GM08714 (cell line): ENCODE measurements around the gene SSR4.

Source experiments
- H3K4me3 ChIP-seq: fragments of 200-500 bp; sonication (Bioruptor generic); 2 replicates; pipeline ENCODE4 v1.5.1; 2014; ENCODE audit warnings: mild to moderate bottlenecking, low read length, inconsistent platforms
- ZNF274 ChIP-seq: IDR thresholded peaks from 2 replicates; pipeline ENCODE4 v1.6.1; 2012; ENCODE audit warnings: mild to moderate bottlenecking, low read depth, low read length

SSR4 gene

GRCh38 chrX:153773741-153774575, 20.5 kb upstream of the SSR4 start:
- no peak for TF ChIP-seq ZNF274
- no peak overlapping the region for H3K4me3 ChIP-seq

GRCh38 chrX:153774576-153775292, 19.7 kb upstream of the SSR4 start:
- TF ChIP-seq ZNF274: no peak
- H3K4me3 ChIP-seq: no peak overlapping the region

DNA sequence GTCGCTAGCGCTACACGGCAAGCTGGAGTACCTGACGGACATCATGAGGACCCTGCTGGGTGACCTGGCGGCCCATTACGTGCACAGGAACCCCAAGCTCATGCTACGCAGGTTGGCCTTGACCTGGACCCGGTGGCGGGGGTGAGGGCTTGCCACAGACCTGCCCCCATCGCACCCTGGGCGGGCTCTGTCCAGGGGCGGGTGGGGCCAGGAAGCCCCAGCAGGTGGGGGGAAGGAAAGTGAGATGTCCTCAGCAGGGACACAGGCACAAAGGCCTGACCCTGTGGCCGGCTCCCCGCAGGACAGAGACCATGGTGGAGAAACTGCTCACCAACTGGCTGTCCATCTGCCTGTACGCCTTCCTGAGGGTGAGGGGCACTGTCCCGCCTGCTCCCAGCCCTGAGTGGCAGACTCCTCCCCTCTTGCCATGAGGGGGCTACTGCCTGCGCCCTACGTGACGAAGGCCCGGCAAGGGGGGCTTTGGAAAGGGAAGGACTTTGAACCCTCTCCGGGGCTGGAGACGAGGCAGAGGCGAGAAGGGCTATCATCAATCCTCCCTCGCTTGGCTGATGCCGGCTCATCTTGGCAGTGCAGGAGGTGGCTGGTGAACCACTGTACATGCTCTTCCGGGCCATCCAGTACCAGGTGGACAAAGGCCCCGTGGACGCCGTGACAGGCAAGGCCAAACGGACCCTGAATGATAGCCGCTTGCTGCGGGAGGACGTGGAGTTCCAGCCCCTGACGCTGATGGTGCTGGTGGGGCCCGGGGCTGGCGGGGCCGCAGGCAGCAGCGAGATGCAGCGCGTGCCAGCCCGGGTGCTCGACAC, 19.0 kb upstream of the SSR4 start:
- no peak for TF ChIP-seq ZNF274

DNA sequence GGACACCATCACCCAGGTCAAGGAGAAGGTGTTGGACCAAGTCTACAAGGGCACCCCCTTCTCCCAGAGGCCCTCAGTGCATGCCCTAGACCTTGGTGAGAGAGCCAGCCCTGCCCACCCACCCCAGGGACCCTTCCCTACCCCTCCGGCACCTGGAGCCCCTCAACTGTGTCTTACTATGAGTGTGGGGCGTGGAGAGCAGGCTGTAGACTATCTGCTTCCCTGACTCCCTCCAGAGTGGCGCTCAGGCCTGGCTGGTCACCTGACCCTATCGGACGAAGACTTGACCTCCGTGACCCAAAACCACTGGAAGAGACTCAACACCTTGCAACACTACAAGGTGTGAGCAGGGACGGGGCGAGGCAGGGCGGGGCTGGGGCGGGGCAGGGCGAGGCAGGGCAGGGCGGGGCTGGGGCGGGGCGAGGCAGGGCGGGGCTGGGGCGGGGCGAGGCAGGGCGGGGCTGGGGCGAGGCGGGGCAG, 18.3 kb upstream of the SSR4 start:
- no peak for TF ChIP-seq ZNF274

More for the DNA sequence above, 19.0 kb upstream of the SSR4 start:
- H3K4me3 ChIP-seq: no peak overlapping the region

DNA sequence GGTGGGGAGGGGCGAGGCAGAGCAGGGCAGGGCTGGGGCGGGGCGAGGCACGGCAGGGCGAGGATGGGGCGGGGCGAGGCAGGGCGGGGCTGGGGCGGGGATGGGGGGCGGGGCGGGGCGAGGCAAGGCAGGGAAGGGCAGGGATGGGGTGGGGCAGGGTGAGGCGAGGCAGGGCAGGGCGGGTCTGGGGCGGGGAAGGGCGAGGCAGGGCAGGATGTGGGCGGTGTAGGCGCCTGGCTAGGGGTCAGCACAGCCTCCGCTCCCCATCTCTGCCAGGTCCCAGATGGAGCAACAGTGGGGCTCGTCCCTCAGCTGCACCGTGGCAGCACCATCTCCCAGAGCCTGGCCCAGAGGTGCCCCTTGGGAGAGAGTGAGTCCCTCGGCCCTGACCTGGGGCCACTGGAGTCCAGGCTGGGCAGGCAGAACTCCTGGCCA, 17.8 kb upstream of the SSR4 start:
- H3K4me3 ChIP-seq: no peak overlapping the region
- no peak for TF ChIP-seq ZNF274

More for the DNA sequence above, 18.3 kb upstream of the SSR4 start:
- no peak overlapping the region for H3K4me3 ChIP-seq

DNA sequence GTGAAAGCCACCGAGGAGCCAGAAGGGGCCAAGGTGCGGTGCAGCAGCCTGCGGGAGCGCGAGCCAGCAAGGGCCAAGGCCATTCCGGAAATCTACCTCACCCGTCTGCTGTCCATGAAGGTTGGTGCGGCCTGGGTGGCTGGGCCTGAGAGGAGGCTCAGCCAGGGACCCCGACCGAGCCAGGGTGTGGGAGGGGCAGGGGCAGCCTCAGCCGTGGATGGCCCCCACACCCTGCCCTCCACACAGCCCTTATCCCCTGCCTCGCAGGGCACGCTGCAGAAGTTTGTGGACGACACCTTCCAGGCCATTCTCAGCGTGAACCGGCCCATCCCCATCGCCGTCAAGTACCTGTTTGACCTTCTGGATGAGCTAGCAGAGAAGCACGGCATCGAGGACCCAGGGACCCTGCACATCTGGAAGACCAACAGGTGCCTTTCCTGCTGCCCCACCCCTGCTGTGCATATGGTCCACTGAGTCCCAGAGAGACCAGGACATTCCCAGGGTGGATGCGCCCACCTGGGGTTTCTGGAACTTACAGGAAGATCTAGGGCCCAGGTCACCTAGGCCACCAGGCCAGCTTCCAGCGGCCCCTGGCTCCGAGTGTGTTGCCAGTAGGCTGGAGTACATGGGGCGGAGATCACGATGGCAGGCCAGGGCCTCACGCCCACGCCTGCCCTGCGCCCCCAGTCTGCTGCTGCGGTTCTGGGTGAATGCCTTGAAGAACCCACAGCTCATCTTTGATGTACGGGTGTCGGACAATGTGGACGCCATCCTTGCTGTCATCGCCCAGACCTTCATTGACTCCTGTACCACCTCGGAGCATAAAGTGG, 17.0 kb upstream of the SSR4 start:
- no peak for TF ChIP-seq ZNF274
- no peak overlapping the region for H3K4me3 ChIP-seq

- no peak overlapping the region for H3K4me3 ChIP-seq
- TF ChIP-seq ZNF274: no peak
Measured at GRCh38 chrX:153778181-153778580, 16.3 kb upstream of the SSR4 start.

DNA sequence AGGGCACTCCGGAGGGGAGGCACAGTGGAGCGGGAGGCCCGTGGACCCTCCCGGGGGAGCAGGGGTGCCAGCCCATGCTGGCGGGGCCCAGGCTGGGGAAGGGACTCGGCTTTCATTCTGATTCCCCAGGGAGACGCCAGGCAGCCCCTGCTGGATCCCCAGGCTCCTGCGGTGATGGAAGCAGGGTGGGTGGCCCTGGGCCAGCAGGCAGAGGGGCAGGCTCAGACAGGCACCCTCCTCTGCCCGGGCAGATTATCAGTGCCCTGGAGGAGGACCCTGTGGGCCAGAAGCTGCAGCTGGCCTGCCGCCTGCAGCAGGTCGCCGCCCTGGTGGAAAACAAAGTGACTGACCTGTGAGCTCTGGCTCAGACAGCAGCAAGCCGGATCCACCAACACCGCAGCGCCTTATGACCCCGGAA, 15.8 kb upstream of the SSR4 start:
- no peak overlapping the region for H3K4me3 ChIP-seq
- TF ChIP-seq ZNF274: no peak

DNA sequence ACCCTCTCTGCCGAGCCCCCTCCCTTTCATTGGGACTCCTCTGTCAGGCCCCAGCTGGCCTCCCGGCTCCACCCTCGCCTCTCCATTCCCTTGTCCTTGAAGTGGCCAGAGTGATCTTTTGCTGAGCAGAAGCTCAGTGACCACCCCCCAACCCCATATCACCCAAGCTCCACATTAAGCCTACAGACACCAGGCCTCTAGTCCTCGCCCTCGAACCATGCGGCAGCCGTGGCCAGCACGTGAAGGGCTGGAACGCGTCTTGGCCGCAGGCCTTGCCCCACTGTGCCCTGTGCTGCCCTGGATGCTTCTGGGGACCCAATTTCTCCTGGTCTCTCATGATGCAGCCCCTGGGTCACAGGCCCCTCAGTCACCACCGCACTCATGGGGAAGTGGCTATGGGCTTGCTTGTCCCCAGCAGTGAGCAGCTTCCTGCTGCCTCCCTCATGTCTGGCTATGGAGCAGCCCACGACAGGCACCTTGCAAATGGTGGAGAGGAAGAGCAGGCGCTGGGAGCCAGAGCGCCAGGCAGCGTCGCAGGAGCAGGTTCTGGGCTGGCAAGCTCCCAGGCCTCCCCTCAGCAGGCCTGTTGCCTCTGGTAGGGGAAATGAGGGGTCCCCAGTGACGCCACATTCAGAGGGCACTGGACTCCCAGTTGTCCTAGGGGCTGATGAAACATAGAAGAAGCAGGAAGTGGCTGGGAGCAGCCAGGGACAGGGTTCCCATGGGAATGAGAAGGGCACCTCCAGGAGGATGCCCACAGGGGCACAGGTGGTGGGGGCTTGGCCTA, 14.4 kb upstream of the SSR4 start:
- no peak for TF ChIP-seq ZNF274

DNA sequence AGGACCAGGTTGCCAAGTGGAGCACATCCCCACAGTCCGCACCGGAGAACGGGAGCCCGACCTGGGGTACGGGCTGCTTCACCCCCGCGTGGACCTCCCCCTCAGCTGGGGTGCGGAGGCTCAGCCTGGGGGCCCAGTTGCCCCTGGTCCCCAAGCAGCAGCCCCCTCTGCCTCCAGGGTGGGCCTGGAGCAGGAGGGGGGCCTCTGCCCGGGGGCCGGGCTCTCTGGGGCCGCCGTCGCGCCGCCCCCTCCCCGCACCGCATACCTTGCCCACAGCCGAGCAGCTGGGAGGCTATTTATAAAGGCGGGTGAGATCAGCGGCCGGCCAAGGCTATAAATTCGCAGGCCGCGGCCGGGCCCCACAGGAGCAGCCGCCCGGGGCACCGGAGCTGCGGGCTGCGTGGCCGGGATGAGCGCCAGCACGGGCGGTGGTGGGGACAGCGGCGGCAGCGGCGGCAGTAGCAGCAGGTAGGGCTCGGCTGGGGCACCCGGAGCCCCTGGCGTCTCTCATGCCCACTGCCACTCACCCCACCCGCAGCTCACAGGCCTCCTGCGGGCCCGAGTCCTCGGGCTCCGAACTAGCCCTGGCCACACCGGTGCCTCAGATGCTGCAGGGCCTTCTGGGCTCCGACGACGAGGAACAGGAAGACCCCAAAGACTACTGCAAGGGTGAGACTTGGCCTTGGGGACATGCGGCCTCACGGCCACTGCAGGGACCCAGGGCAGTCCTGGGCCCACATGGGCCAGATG, 13.6 kb upstream of the SSR4 start, which contains the start of gene SRPK3:
TSS of gene SRPK3 (plus strand) at position 364 of the 750 bp plus-strand sequence. CDS start at position 410, 46 bp downstream.
- TF ChIP-seq ZNF274: no peak
- H3K4me3 ChIP-seq: no peak within 1 kb of the TSS

More for the DNA sequence above, 14.4 kb upstream of the SSR4 start:
- H3K4me3 ChIP-seq: no peak overlapping the region

GRCh38 chrX:153781428-153782047, 12.9 kb upstream of the SSR4 start:
- no peak overlapping the region for H3K4me3 ChIP-seq
- no peak for TF ChIP-seq ZNF274

DNA sequence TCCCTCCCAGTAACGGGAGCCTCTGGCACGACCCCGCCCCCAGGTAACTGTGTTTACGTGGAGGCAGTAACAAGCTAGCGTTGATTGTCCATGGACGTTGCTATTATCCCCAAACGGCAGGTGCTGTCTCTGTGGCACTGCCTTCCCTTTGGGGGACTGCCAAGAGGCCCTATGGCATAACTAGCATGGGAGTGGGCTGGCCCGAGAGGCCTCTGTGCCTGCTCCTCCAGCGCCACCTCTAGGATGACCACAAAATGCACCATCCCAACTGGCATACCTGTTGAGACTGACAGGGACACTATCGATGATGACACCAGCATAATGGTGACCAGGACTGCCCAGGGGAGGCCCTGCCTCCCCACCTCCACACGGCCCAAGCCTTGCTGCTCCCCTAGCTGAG, 12.2 kb upstream of the SSR4 start:
- no peak for TF ChIP-seq ZNF274
- no peak overlapping the region for H3K4me3 ChIP-seq
